Endothelial cell of umbilical vein (primary cell): ENCODE results near the gene RFWD3. TPM values are rescaled to one million over a fixed set of nuclear protein-coding genes. Genes with fewer than 3 reads are reported as not detected.
"Not testable (repeated sequence)": the region's sequence is repeated elsewhere in the genome, so short reads cannot be mapped to it uniquely, and the experiment has no call there.

Experiments
- BruUV-seq: library from RNA; stranded (reverse); fragments of 400-500 nt; replicated peaks from 2 replicates; lab custom pipeline; 2021; lab: Mats Ljungman, UMichigan
- CTCF ChIA-PET: fragments of 300-600, 350-600 bp; sonication (Branson Sonifier 250); formaldehyde crosslinking; loops from one replicate; lab custom pipeline; 2021; ENCODE audit warnings: antibody characterized with exemption, inconsistent platforms; lab: Charles Lee
- POLR2A ChIA-PET: fragments of 300-600, 350-600 bp; sonication (Branson Sonifier 250); formaldehyde crosslinking; loops from one replicate; lab custom pipeline; 2021; ENCODE audit warnings: antibody characterized with exemption, inconsistent platforms; lab: Charles Lee
- DNase-seq: peaks from one replicate; pipeline ENCODE4 v3.0.0-alpha.2; 2011; ENCODE audit warnings: low read depth, low spot score
- FAIRE-seq: peaks from 2 replicates; lab custom pipeline; 2011; peaks lifted over from hg19 to GRCh38; lab: Jason Lieb, UNC
- H2AFZ ChIP-seq: 2 replicates; pipeline ENCODE4 v1.6.0; 2012; ENCODE audit warnings: low read depth, low read length, control low read depth, inconsistent platforms
- H3K27ac ChIP-seq: 2 replicates; pipeline ENCODE4 v1.5.1; 2011; ENCODE audit warnings: low read depth, mild to moderate bottlenecking, control low read depth, low read length, moderate library complexity; ENCODE audit not compliant: insufficient read depth
- H3K27me3 ChIP-seq, 2 experiments: 2 replicates each; pipeline versions ENCODE4 v1.6.0 to v1.6.1; 2011; ENCODE audit warnings: low read length in 2 of 2, mixed read lengths in 1 of 2; ENCODE audit not compliant: control insufficient read depth in 2 of 2, insufficient read depth in 2 of 2
- H3K36me3 ChIP-seq, 2 experiments: 2 replicates in 1 of 2; 3 replicates in 1 of 2; pipeline ENCODE4 v1.5.1; 2011; ENCODE audit warnings: low read length in 2 of 2, mild to moderate bottlenecking in 1 of 2, moderate library complexity in 1 of 2; ENCODE audit not compliant: control insufficient read depth in 2 of 2, insufficient read depth in 2 of 2; ENCODE audit errors: extremely low read depth in 1 of 2
- H3K4me1 ChIP-seq: 3 replicates; pipeline ENCODE4 v1.5.1; 2011; ENCODE audit warnings: mild to moderate bottlenecking, low read length; ENCODE audit not compliant: control insufficient read depth, insufficient read depth; ENCODE audit errors: extremely low read depth
- H3K4me2 ChIP-seq: 2 replicates; pipeline ENCODE4 v1.6.1; 2011; ENCODE audit warnings: low read length, control low read depth, mixed read lengths; ENCODE audit not compliant: insufficient read depth
- H3K4me3 ChIP-seq, 3 experiments: fragments of 200-600 bp in 1 of 3; sonication (generic), shearing (Covaris generic) in 1 of 3; replicated peaks in 1 of 3; 2 replicates each; pipeline ENCODE4 v1.5.1; 2011 to 2016; ENCODE audit warnings: control low read depth in 3 of 3, low read length in 3 of 3, mild to moderate bottlenecking in 2 of 3, inconsistent platforms in 1 of 3, low read depth in 1 of 3, moderate library complexity in 1 of 3; ENCODE audit not compliant: insufficient read depth in 1 of 3
- H3K79me2 ChIP-seq: 2 replicates; pipeline ENCODE4 v1.6.0; 2012; ENCODE audit warnings: low read length, inconsistent platforms; ENCODE audit not compliant: control insufficient read depth, insufficient read depth
- H3K9ac ChIP-seq: replicated peaks from 2 replicates; pipeline ENCODE3; 2011; ENCODE audit warnings: low read length, control low read depth; ENCODE audit not compliant: insufficient read depth; ENCODE audit errors: extremely low read depth
- H3K9me1 ChIP-seq: replicated peaks from 3 replicates; pipeline ENCODE4 v1.6.0; 2011; ENCODE audit warnings: mild to moderate bottlenecking, low read length; ENCODE audit not compliant: control insufficient read depth, insufficient read depth; ENCODE audit errors: extremely low read depth
- H3K9me3 ChIP-seq: replicated peaks from 2 replicates; pipeline ENCODE4 v1.5.1; 2012; ENCODE audit warnings: low read length, inconsistent platforms; ENCODE audit not compliant: control insufficient read depth, insufficient read depth
- H4K20me1 ChIP-seq: replicated peaks from 2 replicates; pipeline ENCODE3; 2011; ENCODE audit warnings: mild to moderate bottlenecking, low read length; ENCODE audit not compliant: control insufficient read depth, insufficient read depth; ENCODE audit errors: extremely low read depth
- FOS ChIP-seq: IDR thresholded peaks from 2 replicates; pipeline ENCODE4 v1.6.1; 2011; ENCODE audit warnings: mild to moderate bottlenecking, low read length, moderate library complexity, borderline replicate concordance; ENCODE audit not compliant: insufficient read depth
- POLR2A ChIP-seq: IDR thresholded peaks from 2 replicates; pipeline ENCODE4 v1.6.1; 2012; ENCODE audit warnings: low read depth, mild to moderate bottlenecking, control low read depth, low read length
- POLR2AphosphoS5 ChIP-seq: IDR thresholded peaks from 2 replicates; pipeline ENCODE4 v1.6.1; 2012; ENCODE audit warnings: low read depth, mild to moderate bottlenecking, control low read depth, low read length, moderate library complexity; ENCODE audit not compliant: insufficient read depth
- dilution Hi-C: fragments of 300-500 bp; cut with MboI; formaldehyde crosslinking; loops from one replicate; pipeline ENCODE4 v1.15.0; 2019; ENCODE audit warnings: low sequenced_read_pairs; ENCODE audit not compliant: extremely low pct_ligation_motif_present
- intact Hi-C: fragments of 100-400 bp; cut with micrococcal nuclease; formaldehyde crosslinking; loops from one replicate; pipeline ENCODE4 v1.10.0; 2022
- polyA plus RNA-seq, 4 experiments: library from polyadenylated mRNA; depleted of rRNA in 3 of 4; stranded (reverse) in 3 of 4; unstranded in 1 of 4; fragments of >200 nt; gene quantifications; 2 replicates each; pipeline versions ENCODE4 v1.2.1 to v1.2.3, GENCODE V29; 2011 to 2012; ENCODE audit warnings: missing spikeins in 1 of 4
- total RNA-seq: library from RNA; stranded (reverse); gene quantifications from 2 replicates; pipeline ENCODE4 v1.2.3, GENCODE V29; 2021
- TF ChIP-seq, protein P1 (sequence below): IDR thresholded peaks from 2 replicates; pipeline ENCODE4 v1.6.1; 2011; ENCODE audit not compliant: insufficient read depth, insufficient read length

RFWD3 gene
- total and polyA plus RNA-seq, 2 donors (not counting 3 experiments of a cell fraction or from before 2014, with no cell fraction given), result 27.3 to 51.6 TPM

DNA sequence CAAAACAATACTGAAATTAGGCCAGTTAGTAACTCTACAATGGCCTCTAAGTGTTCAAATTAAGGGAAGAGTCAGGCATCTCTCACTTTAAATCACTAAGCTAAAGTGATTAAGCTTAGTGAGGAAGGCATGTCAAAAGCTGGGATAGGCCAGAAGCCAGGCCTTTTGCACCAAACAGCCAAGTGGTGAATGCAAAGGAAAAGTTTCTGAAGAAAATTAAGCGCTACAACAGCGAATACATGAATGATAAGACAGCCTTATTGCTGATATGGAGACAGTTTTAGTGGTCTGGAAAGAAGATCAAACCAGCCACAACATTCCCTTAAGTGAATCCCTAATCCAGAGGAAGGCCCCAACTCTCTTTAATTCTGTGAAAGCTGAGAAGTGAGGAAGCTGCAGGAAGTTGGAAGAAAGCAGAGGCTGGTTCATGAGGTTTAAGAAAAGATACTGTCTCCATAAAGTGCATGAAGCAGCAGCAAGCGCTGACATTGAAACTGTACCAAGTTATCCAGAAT, 12.1 kb downstream of the RFWD3 start:
- no peak overlapping the region for H3K27ac ChIP-seq
- H3K36me3 ChIP-seq, result peaks cover 8 to 21% of the 10 kb centered on the region in 2 experiments
- no peak overlapping the region for H3K4me3 ChIP-seq
- H3K79me2 ChIP-seq, result peaks cover 89% of the 10 kb centered on the region
- dilution Hi-C loops, result no loop called here
- TF ChIP-seq FOS (no peak), POLR2A (no peak), POLR2AphosphoS5 (no peak)
- TF ChIP-seq, protein P1, sequence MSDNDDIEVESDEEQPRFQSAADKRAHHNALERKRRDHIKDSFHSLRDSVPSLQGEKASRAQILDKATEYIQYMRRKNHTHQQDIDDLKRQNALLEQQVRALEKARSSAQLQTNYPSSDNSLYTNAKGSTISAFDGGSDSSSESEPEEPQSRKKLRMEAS, result no peak
- H3K4me2 ChIP-seq, result no peak overlapping the region
- BruUV-seq, result no TSS peak
- H3K27me3 ChIP-seq, result no peaks in the 10 kb centered on the region
- ChIA-PET CTCF (interaction anchor here (0.6 to 2.9 kb wide), 3 partner anchors 12 to 345 kb away, joined by 3 to 11 read pairs (median 3); partner anchors contain the start of gene RFWD3), POLR2A (no interaction called here)
- DNase-seq, result no peak
- H4K20me1 ChIP-seq, result peaks cover 7% of the 10 kb centered on the region
- no peak for FAIRE-seq
- intact Hi-C loops, result no loop called here
- no peaks in the 10 kb centered on the region for H3K9me1 ChIP-seq
- no peaks in the 10 kb centered on the region for H3K9me3 ChIP-seq
- no peak overlapping the region for H2AFZ ChIP-seq
- H3K9ac ChIP-seq, result no peak overlapping the region
- peaks cover 5% of the 10 kb centered on the region for H3K4me1 ChIP-seq

DNA sequence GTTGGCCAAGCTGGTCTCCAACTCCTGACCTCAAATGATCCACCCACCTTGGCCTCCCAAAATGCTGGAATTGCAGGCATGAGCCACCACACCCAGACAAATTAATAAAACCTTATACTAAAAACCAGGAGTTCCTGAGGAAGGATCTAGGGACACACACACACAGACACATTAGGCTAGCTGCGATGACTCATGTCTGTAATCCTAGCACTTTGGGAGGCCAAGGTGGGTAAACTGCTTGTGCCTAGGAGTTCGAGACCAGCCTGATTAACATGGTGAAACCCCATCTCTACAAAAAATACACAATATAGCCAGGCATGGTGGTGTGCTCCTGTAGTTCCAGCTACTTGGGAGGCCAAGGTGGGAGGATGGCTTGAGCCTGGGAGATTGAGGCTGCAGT, 13.8 kb downstream of the RFWD3 start:
- BruUV-seq, H3K9me3 ChIP-seq, H3K27me3 ChIP-seq, dilution Hi-C loops, H3K9me1 ChIP-seq, H3K9ac ChIP-seq, H3K27ac ChIP-seq, H3K4me3 ChIP-seq, POLR2A ChIA-PET, H4K20me1 ChIP-seq, H2AFZ ChIP-seq, DNase-seq, H3K4me1 ChIP-seq, intact Hi-C loops: not testable (repeated sequence)
- H3K79me2 ChIP-seq, result peaks cover 76% of the 10 kb centered on the region
- CTCF ChIA-PET, result interaction anchor here (2.5 kb wide), 1 partner anchor 14 kb away, joined by 16 read pairs; no protein-coding TSS in a partner anchor
- H3K4me2 ChIP-seq, result peak overlapping the region; percentile 9
- peak; percentile 47 for FAIRE-seq
- peak; percentile 23 for TF ChIP-seq FOS
- peaks cover 10 to 13% of the 10 kb centered on the region in 2 experiments for H3K36me3 ChIP-seq
